Eye (tissue), 1 donor: ENCODE results near the gene EFCAB12.

ENCODE experiments used
- DNase-seq: peaks from one replicate; pipeline ENCODE4 v3.0.0-alpha.2; 2015

EFCAB12 gene

DNA sequence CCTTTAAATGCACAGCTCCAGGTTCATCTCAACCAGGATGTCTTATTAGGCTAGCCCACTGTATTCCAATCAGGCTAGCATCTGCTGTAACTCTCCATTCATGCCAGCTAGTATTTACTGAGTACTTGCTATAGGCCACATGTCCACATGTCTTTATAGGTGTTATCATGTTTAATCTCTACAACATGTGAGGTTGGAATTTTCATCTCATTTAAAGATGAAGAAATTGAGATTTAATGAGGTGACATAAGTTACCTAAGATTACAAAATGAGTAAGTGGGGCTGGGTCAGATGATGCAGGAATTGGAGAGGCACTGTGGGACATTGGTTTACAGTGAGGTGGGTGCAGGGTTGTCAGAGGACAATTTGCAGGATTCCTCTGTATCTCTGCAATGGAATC is 14.5 kb upstream of the EFCAB12 start:
- DNase-seq: no peak

- no peak for DNase-seq
Observed at GRCh38 chr3:129442486-129442885, 14.1 kb upstream of the EFCAB12 start.

GRCh38 chr3:129441782-129442181 is 13.3 kb upstream of the EFCAB12 start:
- DNase-seq: peak; percentile 35

DNA sequence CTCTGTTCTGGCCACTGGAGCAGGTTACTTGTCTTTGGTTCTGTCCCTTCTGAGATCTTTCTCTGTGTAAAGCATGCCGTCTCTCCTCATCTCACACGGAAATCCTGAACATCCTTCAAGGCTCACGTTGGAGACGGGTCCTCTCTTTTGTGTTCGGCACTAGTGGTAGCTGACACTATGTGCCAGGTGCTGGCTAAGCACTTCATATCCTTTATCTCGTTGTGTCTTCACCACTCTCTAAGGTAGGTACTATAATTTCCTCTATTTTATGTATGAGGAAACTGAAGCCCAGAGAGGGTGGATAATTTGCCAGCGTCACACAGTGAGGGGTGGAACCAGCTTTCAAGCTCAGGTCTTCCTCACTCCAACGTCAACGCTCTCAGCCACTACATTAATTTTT is 12.8 kb upstream of the EFCAB12 start:
- no peak for DNase-seq

- DNase-seq: no peak
Observed at GRCh38 chr3:129440618-129441190, 12.3 kb upstream of the EFCAB12 start.

DNA sequence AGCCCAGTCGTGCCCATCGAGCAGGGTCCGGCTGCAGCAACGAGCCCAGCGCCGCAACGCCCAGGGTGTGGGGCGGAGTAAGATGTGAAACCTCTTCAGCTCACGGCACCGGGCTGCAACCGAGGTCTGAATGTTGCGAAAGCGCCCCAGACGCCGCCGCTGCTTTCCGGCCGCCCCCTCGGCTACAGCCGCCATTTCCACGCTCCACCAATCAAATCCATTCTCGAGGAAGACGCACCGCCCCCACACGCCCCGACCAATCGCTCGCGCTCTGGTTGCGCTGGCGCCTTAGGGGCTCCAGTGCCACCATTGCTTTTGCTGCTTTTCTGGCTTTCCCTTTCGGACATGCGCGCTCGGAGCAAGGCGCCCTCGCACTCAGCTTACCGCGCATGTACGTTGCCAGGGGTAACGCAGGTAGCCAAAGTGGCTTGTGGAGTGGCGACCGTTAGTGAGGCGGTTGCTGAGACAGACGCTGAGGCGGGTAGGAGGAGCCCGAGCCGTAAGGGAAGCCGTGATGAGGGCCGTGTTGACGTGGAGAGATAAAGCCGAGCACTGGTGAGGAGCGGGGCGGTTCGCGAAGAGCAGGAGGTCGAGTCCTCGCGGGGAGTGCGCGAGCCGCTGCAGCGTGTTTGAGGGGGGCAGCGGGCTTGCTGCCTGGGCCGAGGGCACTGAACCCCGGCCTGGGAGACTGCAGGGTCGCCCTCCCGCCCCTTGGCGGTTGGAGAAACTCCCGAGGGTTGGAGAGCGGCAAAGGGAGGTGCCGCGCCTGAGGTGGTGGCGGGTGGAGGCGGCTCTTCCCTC is 11.6 kb upstream of the EFCAB12 start, which contains the start of the genes IFT122 and MBD4:
Gene IFT122 (plus strand): TSS at position 408 of the 801 bp plus-strand sequence. CDS start 107 bp downstream, at position 515.
Gene MBD4 (minus strand): TSS at position 132 of the 801 bp plus-strand sequence. CDS start 115 bp downstream, at position 17.
- DNase-seq: peak; percentile 99

GRCh38 chr3:129439226-129439816 is 10.9 kb upstream of the EFCAB12 start:
- DNase-seq: no peak

DNA sequence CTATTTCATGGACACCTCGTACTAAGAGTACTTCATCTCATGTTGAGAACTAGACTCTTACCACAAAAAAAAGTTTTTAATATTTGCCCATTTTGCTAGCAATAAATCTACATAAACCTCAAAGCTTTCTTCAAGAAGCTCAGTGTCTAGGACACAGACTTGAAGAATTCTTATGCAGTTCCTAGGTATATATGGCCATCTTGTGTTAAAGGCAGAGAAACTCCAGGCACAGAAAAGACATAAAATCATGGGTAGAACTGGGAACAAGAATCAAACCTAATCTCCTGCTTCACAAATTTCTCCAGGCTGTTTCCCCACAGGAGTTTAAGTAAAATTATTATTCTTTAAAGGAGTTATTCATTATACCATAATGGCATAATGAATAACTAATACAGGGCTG is 6.9 kb upstream of the EFCAB12 start:
- DNase-seq: no peak

GRCh38 chr3:129434140-129434539 is 5.7 kb upstream of the EFCAB12 start:
- no peak for DNase-seq

DNA sequence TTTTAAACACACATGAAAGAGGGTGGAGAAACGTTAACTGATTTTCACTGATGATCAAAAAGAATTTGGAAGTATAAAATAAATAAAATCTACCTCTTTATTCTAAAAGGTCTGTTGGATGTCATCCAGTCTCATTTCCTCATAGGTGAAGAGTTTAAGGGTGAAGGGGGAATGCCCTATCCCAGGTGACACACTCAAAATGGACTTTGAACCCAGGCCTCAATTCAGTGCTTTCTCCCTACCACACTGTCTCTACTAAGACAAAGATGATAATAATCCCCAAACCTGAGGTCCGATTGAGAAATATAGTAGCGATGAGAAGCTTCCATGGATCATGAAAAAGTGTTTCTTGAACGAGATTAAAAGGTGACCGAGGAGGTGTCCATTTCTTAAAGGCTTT is 5.1 kb upstream of the EFCAB12 start:
- no peak for DNase-seq

DNA sequence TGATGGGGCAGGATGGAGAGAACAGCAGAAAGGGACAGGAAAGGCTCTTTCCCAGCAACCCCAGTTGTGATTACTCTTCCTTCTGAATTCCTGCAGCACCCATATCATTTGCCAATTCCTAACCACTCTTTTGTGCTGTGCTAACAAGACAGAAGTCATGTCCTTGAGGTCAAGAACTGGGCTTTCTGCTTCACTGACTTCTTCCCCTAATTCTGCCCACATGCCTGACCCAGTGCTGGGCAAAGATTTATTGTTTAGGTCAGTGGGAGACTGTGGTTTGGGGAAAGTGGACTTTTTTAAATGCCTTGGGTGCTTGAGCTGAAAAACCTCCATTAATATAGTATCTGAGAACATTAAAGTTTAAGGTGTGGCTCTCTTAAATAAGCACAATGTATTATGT is 4.2 kb upstream of the EFCAB12 start:
- no peak for DNase-seq

GRCh38 chr3:129432036-129432435 is 3.6 kb upstream of the EFCAB12 start:
- no peak for DNase-seq

DNA sequence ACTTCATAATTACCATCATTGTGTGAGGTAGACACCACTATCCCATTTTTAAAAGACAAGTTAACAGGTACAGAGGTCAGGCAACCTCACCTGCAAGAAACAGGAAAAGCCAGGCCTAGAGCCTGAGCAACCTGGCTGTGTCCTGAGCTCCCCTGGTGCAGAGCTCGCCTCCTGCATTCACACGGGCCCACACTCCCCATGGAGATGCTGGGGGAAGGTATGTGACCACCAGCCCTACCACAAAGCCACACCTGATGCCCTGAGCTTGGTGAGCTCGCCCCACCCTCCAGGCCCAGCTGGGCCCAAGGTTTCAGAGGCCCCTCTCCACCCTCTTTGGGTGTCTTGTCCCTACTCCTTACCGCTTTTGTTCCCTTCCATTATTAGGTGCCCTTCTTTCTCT is 1.2 kb upstream of the EFCAB12 start:
- DNase-seq: no peak

GRCh38 chr3:129429080-129429451 is 630 bp upstream of the EFCAB12 start:
- no peak for DNase-seq

GRCh38 chr3:129428007-129428375 is 445 bp downstream of the EFCAB12 start:
- no peak for DNase-seq

DNA sequence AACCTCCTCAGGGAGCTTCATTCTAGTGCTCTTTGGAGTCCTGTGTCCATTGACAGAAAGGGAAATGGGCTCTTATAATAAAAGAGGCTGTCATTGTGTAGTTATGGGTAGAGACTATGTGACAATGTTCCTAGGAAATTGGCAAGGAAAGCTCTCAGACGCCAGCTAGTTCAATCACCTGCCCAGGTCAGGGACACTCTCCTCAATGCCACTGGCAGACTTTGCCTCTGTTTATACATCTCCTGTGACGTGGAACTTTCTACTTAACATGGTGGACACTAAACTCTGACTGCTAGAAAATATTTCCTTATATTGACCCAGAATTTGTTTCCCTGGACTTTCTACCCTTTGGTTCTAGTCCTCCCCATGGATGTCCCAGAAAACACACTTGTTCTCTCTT is 2.8 kb downstream of the EFCAB12 start:
- DNase-seq: no peak

- DNase-seq: no peak
Observed at GRCh38 chr3:129425213-129425612, 3.2 kb downstream of the EFCAB12 start.

GRCh38 chr3:129424185-129424841 is 4.1 kb downstream of the EFCAB12 start:
- no peak for DNase-seq

GRCh38 chr3:129422897-129423296 is 5.5 kb downstream of the EFCAB12 start:
- DNase-seq: no peak

GRCh38 chr3:129421988-129422745 is 6.3 kb downstream of the EFCAB12 start:
- DNase-seq: no peak

GRCh38 chr3:129421236-129421883 is 7.1 kb downstream of the EFCAB12 start:
- DNase-seq: no peak

DNA sequence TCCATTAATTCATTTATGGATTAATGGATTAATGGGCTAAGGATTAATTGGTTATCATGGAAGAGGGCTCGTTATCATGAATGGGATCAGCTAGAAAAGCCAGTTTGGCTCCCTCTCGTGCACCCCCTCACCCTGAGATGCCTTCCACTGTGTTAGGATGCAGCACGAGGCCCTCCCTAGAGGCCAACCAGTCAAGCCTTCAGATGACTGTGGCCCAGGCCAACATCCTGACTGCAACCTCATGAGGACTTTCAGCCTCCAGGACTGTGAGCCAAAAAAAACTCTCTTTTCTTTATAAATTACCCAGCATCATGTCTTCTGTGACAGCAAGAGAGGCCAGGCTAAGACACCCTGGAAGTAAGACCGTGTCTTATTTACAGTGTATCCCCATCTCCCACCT is 9.0 kb downstream of the EFCAB12 start:
- DNase-seq: no peak
